Heart left ventricle (tissue), 13 donors: ENCODE measurements around the gene SGSM2.

Experiments used
- CTCF ChIP-seq, 12 donors: fragments of 200-600 bp; sonication (generic) in 4 of 12; IDR thresholded peaks; one replicate each; pipeline versions ENCODE4 v1.5.0 to v1.8.0; 2018 to 2022; ENCODE audit warnings: antibody characterized with exemption in 12 of 12, mild to moderate bottlenecking in 5 of 12
- POLR2A ChIP-seq, 2 donors: fragments of 450-650 bp; IDR thresholded peaks; one replicate each; pipeline ENCODE4 v1.6.1; 2017; ENCODE audit warnings: antibody characterized with exemption in 2 of 2, mild to moderate bottlenecking in 2 of 2, moderate library complexity in 2 of 2
- donor health status: ischemic (EF 13 %, LVEDD 7.1; RV severe dilation, severe dysfunction).
- donor health status: DM: no; HTN: yes; CAD: no.
- donor health status: DM: no; HTN: no; CAD: no.
- donor health status: ischemic (EF 25% LVEDD 6.9; RV normal size, moderate dysfunction).
- donor health status: ischemic (EF 25% LVEDD 5.7; RV mildly dilated, moderate dysfunction).
- donor health status: ischemic (EF 35%, LVEDD 5.7; RV mildly dilated, moderate dysfunction).
- donor health status: nonischemic (EF 11% LVEDD 7.7; RV severe dilation, severe dysfunction).
- donor health status: DM: yes; HTN: yes; CAD: no.
- donor health status: PGD.
- donor health status: ischemic (EF 29% LVEDD 5.4; RV normal size, mild dysfunction).
- donor health status: nonischemic (EF 23%, LVEDD 6.1; RV moderate dilation, normal function).

- TF ChIP-seq CTCF (IDR thresholded peaks at IDR 0.05) = no peak
- no peak for TF ChIP-seq POLR2A (IDR thresholded peaks at IDR 0.05)
These were observed 14.0 kb downstream of the SGSM2 start for GRCh38 chr17:2351269-2351668.
